Activated CD4-positive, alpha-beta memory T cell treated with anti-CD3 and anti-CD28 coated beads for 36 hours (primary cell): ENCODE results near the gene GABARAPL1. TPM values are rescaled to one million over a fixed set of nuclear protein-coding genes. Genes with fewer than 3 reads are reported as not detected.
A peak's percentile ranks its signal among the peaks of the same experiment; 100 is the strongest.

Experiments used
- CTCF ChIA-PET: fragments of 350-600 bp; sonication (Branson Sonifier 250); formaldehyde crosslinking; loops from one replicate; lab custom pipeline; 2021; ENCODE audit warnings: antibody characterized with exemption, inconsistent platforms; lab: Charles Lee
- POLR2A ChIA-PET: fragments of 350-600 bp; sonication (Branson Sonifier 250); formaldehyde crosslinking; loops from one replicate; lab custom pipeline; 2021; ENCODE audit warnings: antibody characterized with exemption; lab: Charles Lee
- DNase-seq: peaks from one replicate; pipeline ENCODE4 v3.0.0-alpha.2; 2020
- H3K27ac Mint-ChIP-seq: one replicate; pipeline ENCODE4 v1.8.0; 2021; ENCODE audit warnings: mixed read lengths
- H3K27me3 Mint-ChIP-seq: one replicate; pipeline ENCODE4 v1.8.0; 2021; ENCODE audit warnings: mixed read lengths
- H3K36me3 Mint-ChIP-seq: one replicate; pipeline ENCODE4 v1.8.0; 2021; ENCODE audit warnings: mixed read lengths
- H3K4me1 Mint-ChIP-seq: one replicate; pipeline ENCODE4 v1.8.0; 2021; ENCODE audit warnings: low read depth, mixed read lengths
- H3K4me3 Mint-ChIP-seq: one replicate; pipeline ENCODE4 v1.8.0; 2021; ENCODE audit warnings: mild to moderate bottlenecking, mixed read lengths
- H3K9me3 Mint-ChIP-seq: one replicate; pipeline ENCODE4 v1.8.0; 2021; ENCODE audit warnings: mixed read lengths
- intact Hi-C: fragments of 100-400 bp; cut with micrococcal nuclease; formaldehyde crosslinking; loops from one replicate; pipeline ENCODE4 v1.15.1; 2023
- total RNA-seq, 2 experiments: library from RNA; stranded (reverse); gene quantifications; one replicate each; pipeline ENCODE4 v1.2.3, GENCODE V29; 2021

The GABARAPL1 gene
- 1 to 10 TPM; 7.2 to 8.9 TPM for total RNA-seq

DNA sequence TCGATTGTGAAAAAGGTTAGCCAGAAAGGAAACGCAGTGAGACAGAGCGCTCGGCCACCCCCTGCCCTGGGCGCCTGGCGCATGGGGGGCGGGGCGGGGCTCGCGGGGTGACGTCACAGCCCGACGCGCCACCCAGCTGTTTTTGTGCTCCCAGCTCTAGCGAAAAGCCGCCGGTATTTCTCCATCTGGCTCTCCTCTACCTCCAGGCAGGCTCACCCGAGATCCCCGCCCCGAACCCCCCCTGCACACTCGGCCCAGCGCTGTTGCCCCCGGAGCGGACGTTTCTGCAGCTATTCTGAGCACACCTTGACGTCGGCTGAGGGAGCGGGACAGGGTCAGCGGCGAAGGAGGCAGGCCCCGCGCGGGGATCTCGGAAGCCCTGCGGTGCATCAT is at the start of gene GABARAPL1:
Gene GABARAPL1 (plus strand): TSS at position 139 of the 393 bp plus-strand sequence. CDS start 253 bp downstream, at position 392.
- H3K36me3 Mint-ChIP-seq = no peaks in the 10 kb centered on the region
- CTCF ChIA-PET = interaction anchor here (0.7 to 1.4 kb wide), 2 partner anchors 60 to 470 kb away, joined by 3 to 4 read pairs; no protein-coding TSS in a partner anchor
- peaks cover 21% of the 10 kb centered on the region for H3K4me1 Mint-ChIP-seq
- intact Hi-C loops = loop anchor here (1.0 to 10.0 kb wide), 11 partner anchors 60 to 1792 kb away; partner anchors contain the start of genes CLEC2B, MAGOHB, SMIM10L1 and YBX3
- POLR2A ChIA-PET = interaction anchor here (1.0 to 1.2 kb wide), 3 partner anchors 199 to 452 kb away, joined by 3 to 4 read pairs (median 3); partner anchors contain the start of genes CD69 and MAGOHB
- H3K27ac Mint-ChIP-seq = peak within 1 kb of the TSS; percentile 78
- no peaks in the 10 kb centered on the region for H3K9me3 Mint-ChIP-seq
- H3K27me3 Mint-ChIP-seq = no peaks in the 10 kb centered on the region
- peak; percentile 81 for DNase-seq
- peak within 1 kb of the TSS; percentile 89 for H3K4me3 Mint-ChIP-seq

DNA sequence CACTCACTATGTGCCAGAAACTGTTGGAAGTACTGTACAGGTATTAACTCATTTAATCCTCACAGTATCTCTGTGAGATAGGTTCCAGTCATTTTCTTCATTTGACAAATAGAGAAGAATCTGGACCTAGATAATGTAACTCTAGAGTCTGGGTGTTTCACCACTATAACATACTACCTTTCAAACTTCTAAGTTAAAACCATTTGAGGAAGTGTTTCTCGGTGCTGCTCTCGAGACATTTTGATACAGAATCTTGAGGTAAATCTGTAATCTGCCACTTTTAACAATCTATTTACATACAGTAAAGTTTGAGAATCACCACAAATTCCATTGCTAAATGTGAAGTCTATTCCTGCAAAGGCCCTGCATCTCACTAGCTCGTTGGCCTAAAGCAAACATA is 49.6 kb upstream of the GABARAPL1 start:
- intact Hi-C loops = no loop called here
- DNase-seq = no peak
- Mint-ChIP-seq H3K36me3 (no peaks in the 10 kb centered on the region), H3K4me1 (no peaks in the 10 kb centered on the region), H3K4me3 (no peak overlapping the region), H3K27me3 (peaks cover 4% of the 10 kb centered on the region), H3K9me3 (no peaks in the 10 kb centered on the region), H3K27ac (no peak overlapping the region)
- CTCF ChIA-PET = no interaction called here
- POLR2A ChIA-PET = no interaction called here

DNA sequence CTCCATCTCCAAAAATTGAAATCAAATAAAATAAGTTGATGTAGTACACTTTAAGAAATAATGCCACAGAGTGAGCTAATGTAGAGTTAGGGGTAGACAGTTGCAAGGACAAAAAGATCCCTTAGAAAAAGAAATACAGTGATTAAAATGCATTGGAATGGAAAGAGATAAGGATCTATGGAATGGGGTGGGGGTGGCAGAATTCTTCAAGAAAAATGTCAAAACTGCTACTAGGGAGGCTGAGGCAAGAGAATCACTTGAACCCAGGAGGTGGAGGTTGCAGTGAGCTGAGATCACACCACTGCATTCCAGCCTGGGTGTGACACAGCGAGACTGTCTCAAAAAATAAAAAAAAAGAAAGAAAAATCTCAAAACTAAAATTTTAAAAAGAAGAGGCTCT is 47.3 kb upstream of the GABARAPL1 start:
- ChIA-PET POLR2A (no interaction called here), CTCF (interaction anchor here (1.4 kb wide), 1 partner anchor 12 kb away, joined by 3 read pairs; no protein-coding TSS in a partner anchor)
- Mint-ChIP-seq H3K27me3 (peaks cover 2% of the 10 kb centered on the region), H3K36me3 (no peaks in the 10 kb centered on the region), H3K9me3 (no peaks in the 10 kb centered on the region), H3K27ac (no peak overlapping the region), H3K4me3 (no peak overlapping the region), H3K4me1 (no peaks in the 10 kb centered on the region)
- intact Hi-C loops = no loop called here
- no peak for DNase-seq

DNA sequence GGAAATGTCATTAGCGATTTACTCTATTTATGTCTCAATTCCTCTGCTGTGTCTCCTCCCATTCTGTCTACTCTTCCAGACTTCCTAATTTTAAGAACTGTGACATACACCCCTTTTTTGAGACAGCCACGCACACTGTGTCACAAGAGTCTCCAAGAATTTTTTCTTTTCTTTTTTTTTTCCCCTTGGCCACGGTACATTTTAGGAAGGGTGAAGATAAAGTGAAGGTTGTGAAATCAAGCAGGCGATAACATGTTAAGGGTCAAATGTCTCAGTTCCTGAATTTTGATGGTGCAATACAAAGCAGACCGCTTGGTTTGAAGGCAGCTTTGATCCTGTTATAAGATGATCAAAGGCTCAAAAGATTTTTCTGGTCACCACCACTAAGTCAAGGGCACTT is 45.1 kb upstream of the GABARAPL1 start:
- Mint-ChIP-seq H3K4me1 (no peaks in the 10 kb centered on the region), H3K27me3 (peaks cover 10% of the 10 kb centered on the region), H3K9me3 (no peaks in the 10 kb centered on the region), H3K36me3 (no peaks in the 10 kb centered on the region), H3K27ac (no peak overlapping the region), H3K4me3 (no peak overlapping the region)
- ChIA-PET POLR2A (no interaction called here), CTCF (no interaction called here)
- intact Hi-C loops = no loop called here
- DNase-seq = no peak

GRCh38 chr12:10169104-10169503 is 43.6 kb upstream of the GABARAPL1 start:
- H3K27ac Mint-ChIP-seq = no peak overlapping the region
- ChIA-PET POLR2A (interaction anchor here (0.7 kb wide), 1 partner anchor 238 kb away, joined by 3 read pairs; no protein-coding TSS in a partner anchor), CTCF (interaction anchor here (1.0 kb wide), 1 partner anchor 16 kb away, joined by 8 read pairs; no protein-coding TSS in a partner anchor)
- no peaks in the 10 kb centered on the region for H3K4me1 Mint-ChIP-seq
- H3K9me3 Mint-ChIP-seq = no peaks in the 10 kb centered on the region
- no peak for DNase-seq
- H3K4me3 Mint-ChIP-seq = no peak overlapping the region
- peaks cover 11% of the 10 kb centered on the region for H3K27me3 Mint-ChIP-seq
- intact Hi-C loops = no loop called here
- H3K36me3 Mint-ChIP-seq = no peaks in the 10 kb centered on the region

DNA sequence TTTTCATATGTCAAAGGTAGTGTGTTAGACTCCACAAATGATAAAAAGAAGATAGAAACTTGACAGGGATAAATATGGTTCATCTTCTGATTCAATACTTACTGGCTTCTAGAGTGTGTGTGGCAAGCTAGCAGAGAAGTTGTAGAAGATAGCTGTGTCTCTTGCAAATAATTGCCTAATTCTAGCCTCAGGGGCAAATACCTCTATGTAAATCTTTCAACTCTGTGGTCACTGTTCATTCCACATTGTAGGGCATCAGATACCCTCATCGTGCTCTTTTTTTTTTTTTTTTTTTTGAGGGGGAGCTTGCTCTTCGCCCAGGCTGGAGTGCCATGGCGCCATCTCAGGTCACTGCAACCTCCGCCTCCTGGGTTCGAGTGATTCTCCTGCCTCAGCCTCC is 42.5 kb upstream of the GABARAPL1 start:
- no peak overlapping the region for H3K4me3 Mint-ChIP-seq
- POLR2A ChIA-PET = no interaction called here
- intact Hi-C loops = no loop called here

DNA sequence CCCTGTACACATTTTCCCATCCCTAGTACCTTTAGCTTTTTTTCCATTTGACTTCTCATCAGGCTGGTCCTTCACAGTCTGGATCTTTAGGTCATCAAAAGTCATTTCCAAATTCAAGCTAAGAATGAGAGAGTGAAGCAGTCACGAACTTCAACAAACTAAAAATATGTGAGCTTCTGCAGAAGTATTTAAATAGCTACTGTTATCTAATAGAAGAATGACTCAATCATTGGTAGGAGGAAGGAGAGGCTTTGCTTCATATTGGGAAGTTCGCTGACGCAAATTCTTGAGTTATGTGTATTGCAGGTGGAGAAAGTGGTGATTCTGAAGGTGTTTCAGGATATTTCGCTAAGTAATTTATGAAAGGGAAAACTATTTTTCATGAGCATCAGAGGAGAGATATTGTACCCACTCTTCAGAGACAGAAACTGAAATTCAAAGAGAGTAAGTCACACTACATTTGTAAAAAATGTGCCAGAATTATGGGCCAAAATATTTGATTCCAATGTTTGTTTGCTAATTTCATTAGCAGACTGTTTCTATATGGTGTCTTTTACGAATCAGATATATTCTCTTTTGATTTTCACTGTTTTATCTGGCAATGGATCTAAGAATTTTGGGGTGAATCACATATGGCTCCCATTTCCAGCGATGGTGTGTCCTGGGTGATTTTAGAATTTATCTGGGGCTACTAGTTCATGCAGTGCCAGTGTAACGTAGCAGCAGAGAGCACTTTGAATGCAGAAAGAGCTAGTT is 40.5 kb upstream of the GABARAPL1 start, which contains the start of gene OLR1:
Gene OLR1 (minus strand): TSS at position 160 of the 756 bp plus-strand sequence. CDS start 55 bp downstream, at position 105.
- Mint-ChIP-seq H3K4me3 (no peak within 1 kb of the TSS), H3K36me3 (no peaks in the 10 kb centered on the region), H3K9me3 (no peaks in the 10 kb centered on the region), H3K27me3 (peaks cover 17% of the 10 kb centered on the region), H3K27ac (no peak within 1 kb of the TSS), H3K4me1 (no peaks in the 10 kb centered on the region)
- ChIA-PET CTCF (interaction anchor here (1.5 to 2.4 kb wide), 2 partner anchors 19 to 162 kb away, joined by 3 to 8 read pairs; no protein-coding TSS in a partner anchor), POLR2A (no interaction called here)
- intact Hi-C loops = no loop called here
- DNase-seq = no peak

More for the DNA sequence above, 42.5 kb upstream of the GABARAPL1 start:
- H3K4me1 Mint-ChIP-seq = no peaks in the 10 kb centered on the region
- no peak for DNase-seq
- peaks cover 13% of the 10 kb centered on the region for H3K27me3 Mint-ChIP-seq
- H3K9me3 Mint-ChIP-seq = no peaks in the 10 kb centered on the region
- CTCF ChIA-PET = interaction anchor here (1.0 to 1.4 kb wide), 2 partner anchors 17 to 21 kb away, joined by 8 read pairs; no protein-coding TSS in a partner anchor
- H3K27ac Mint-ChIP-seq = no peak overlapping the region
- H3K36me3 Mint-ChIP-seq = no peaks in the 10 kb centered on the region

DNA sequence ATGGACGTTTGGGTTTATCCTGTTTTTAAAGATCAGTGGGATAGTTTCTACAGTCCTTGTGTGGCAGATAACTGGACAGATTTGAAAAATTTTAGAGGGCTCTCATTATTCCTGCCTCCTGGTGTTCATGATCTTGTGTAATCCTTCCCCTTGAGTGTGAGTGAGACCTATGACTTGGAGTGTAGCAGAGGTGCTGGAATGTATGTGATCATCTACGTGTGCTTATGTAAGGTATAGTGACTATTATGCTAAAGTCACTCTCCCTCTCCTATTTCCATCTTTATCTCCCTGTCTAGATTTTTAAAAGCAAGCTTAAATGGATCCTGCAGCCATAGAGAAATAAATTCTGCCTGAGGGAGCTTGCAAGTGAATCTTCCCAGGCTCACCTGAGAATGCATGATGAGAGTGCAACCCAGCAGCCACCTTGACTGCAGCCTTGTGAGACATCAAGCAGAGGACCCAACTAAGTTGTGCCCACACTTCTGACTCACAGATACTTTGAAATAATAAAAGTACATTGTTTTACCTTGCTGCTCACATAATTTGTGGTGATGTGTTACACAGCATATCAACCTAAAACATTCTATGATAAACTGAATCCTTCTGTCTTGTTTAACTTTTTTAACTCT is 37.6 kb upstream of the GABARAPL1 start:
- ChIA-PET POLR2A (no interaction called here), CTCF (no interaction called here)
- intact Hi-C loops = no loop called here
- H3K4me3 Mint-ChIP-seq = no peak overlapping the region
- no peak for DNase-seq
- no peaks in the 10 kb centered on the region for H3K36me3 Mint-ChIP-seq
- H3K27me3 Mint-ChIP-seq = peaks cover 21% of the 10 kb centered on the region
- H3K9me3 Mint-ChIP-seq = no peaks in the 10 kb centered on the region
- H3K4me1 Mint-ChIP-seq = no peaks in the 10 kb centered on the region
- no peak overlapping the region for H3K27ac Mint-ChIP-seq

GRCh38 chr12:10175846-10176636 is 36.6 kb upstream of the GABARAPL1 start:
- POLR2A ChIA-PET = no interaction called here
- peaks cover 22% of the 10 kb centered on the region for H3K27me3 Mint-ChIP-seq

GRCh38 chr12:10178821-10179220 is 33.9 kb upstream of the GABARAPL1 start, which contains the start of gene TMEM52B:
TSS of gene TMEM52B (plus strand) at chr12:10179032. CDS start at chr12:10179575, 543 bp downstream.
- intact Hi-C loops = no loop called here
- H3K4me3 Mint-ChIP-seq = no peak within 1 kb of the TSS
- H3K36me3 Mint-ChIP-seq = no peaks in the 10 kb centered on the region
- H3K9me3 Mint-ChIP-seq = no peaks in the 10 kb centered on the region
- ChIA-PET POLR2A (no interaction called here), CTCF (no interaction called here)
- no peak within 1 kb of the TSS for H3K27ac Mint-ChIP-seq
- peaks cover 17% of the 10 kb centered on the region for H3K27me3 Mint-ChIP-seq
- H3K4me1 Mint-ChIP-seq = peaks cover 5% of the 10 kb centered on the region
- no peak for DNase-seq

More at GRCh38 chr12:10175846-10176636, 36.6 kb upstream of the GABARAPL1 start:
- intact Hi-C loops = no loop called here
- Mint-ChIP-seq H3K4me3 (no peak overlapping the region), H3K4me1 (no peaks in the 10 kb centered on the region), H3K36me3 (no peaks in the 10 kb centered on the region), H3K9me3 (no peaks in the 10 kb centered on the region), H3K27ac (no peak overlapping the region)
- DNase-seq = no peak
- CTCF ChIA-PET = interaction anchor here (1.0 kb wide), 1 partner anchor 23 kb away, joined by 7 read pairs; no protein-coding TSS in a partner anchor

GRCh38 chr12:10179776-10180181 is 32.9 kb upstream of the GABARAPL1 start:
- ChIA-PET CTCF (no interaction called here), POLR2A (no interaction called here)
- H3K4me1 Mint-ChIP-seq = peaks cover 5% of the 10 kb centered on the region
- intact Hi-C loops = no loop called here
- H3K4me3 Mint-ChIP-seq = no peak overlapping the region
- H3K27me3 Mint-ChIP-seq = peaks cover 20% of the 10 kb centered on the region
- H3K9me3 Mint-ChIP-seq = no peaks in the 10 kb centered on the region
- H3K36me3 Mint-ChIP-seq = no peaks in the 10 kb centered on the region
- no peak overlapping the region for H3K27ac Mint-ChIP-seq
- DNase-seq = no peak
